ENCODE results near the gene MEGF10. TPM values are rescaled to one million over a fixed set of nuclear protein-coding genes. Genes with fewer than 3 reads are reported as not detected.

MEGF10 gene
- total and polyA plus RNA-seq, 10 of the 15 experiments (the other 5 are each of a cell fraction or from before 2014, with no cell fraction given): 0.03 to 0.21 (median 0.05) TPM; not detected in 5

DNA sequence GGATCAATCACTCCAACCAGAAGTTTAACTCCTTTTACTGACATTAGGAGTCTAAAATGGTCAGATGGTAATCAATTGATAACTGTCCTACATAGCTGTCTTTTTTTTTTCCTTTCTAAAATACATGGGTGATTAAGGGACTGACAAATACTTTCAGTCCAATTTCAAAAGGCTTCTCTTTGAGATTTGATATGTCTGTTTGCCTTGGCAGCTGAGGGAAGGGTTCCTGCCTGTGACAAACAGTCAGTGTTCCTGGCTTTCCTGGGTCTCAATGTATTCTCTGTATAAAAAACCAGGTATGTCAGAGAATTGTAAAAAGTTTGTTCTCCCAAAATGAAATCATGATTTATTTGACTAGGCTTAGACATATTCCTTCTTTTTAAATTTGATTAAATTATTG lies 84.5 kb downstream of the MEGF10 start:
- in situ Hi-C loops (cut with MboI) (no loop called here), intact Hi-C loops (cut with micrococcal nuclease; ENCODE audit: unreplicated experiment) (no loop called here)
- Histone ChIP-seq H3K27me3 (replicated peaks in 1 of 2; ENCODE audit: control insufficient read depth in 2 of 2, insufficient read depth in 2 of 2, low read length in 1 of 2) (no peaks in the 10 kb centered on the region), H3K9ac (ENCODE audit: control insufficient read depth, insufficient read depth, low read length) (no peak overlapping the region), H3K27ac (ENCODE audit: control insufficient read depth, insufficient read depth) (no peak overlapping the region), H3K36me3 (ENCODE audit: control insufficient read depth in 2 of 2, insufficient read depth in 2 of 2, low read length in 1 of 2) (no peaks in the 10 kb centered on the region), H3K4me1 (ENCODE audit: control insufficient read depth, insufficient read depth, low read length) (no peaks in the 10 kb centered on the region), H3K9me3 (replicated peaks; ENCODE audit: control insufficient read depth, insufficient read depth, low read length) (no peaks in the 10 kb centered on the region), H3K4me2 (ENCODE audit: control insufficient read depth, insufficient read depth) (no peak overlapping the region), H3K4me3 (no peak overlapping the region), H4K20me1 (ENCODE audit: control insufficient read depth, insufficient read depth) (no peaks in the 10 kb centered on the region), H3K79me2 (ENCODE audit: control insufficient read depth, insufficient read depth, low read length) (no peaks in the 10 kb centered on the region), H2AFZ (ENCODE audit: control insufficient read depth, low read depth, low read length) (no peak overlapping the region)
- ChIA-PET POLR2A (no interaction called here), SMC1A (ENCODE audit: uncharacterized antibody, unreplicated experiment) (no interaction called here), CTCF (interaction anchor here (1.0 kb wide), 1 partner anchor 14 kb away, joined by 4 read pairs; no protein-coding TSS in a partner anchor), RAD21 (ENCODE audit: unreplicated experiment) (interaction anchor here (0.6 kb wide), 1 partner anchor 16 kb away, joined by 3 read pairs; no protein-coding TSS in a partner anchor)
- TF ChIP-seq PBX3 (IDR thresholded peaks at IDR 0.05; ENCODE audit: insufficient replicate concordance, low read depth, low read length) (no peak), YBX1 (IDR thresholded peaks at IDR 0.05) (no peak), ESRRA (IDR thresholded peaks at IDR 0.05; ENCODE audit: low read length) (no peak), PAX5 (IDR thresholded peaks at IDR 0.05; ENCODE audit: borderline replicate concordance, low read depth, low read length) (no peak), NBN (IDR thresholded peaks at IDR 0.05) (no peak), CHD1 (IDR thresholded peaks at IDR 0.05; ENCODE audit: low read depth, low read length) (no peak), E2F4 (IDR thresholded peaks at IDR 0.05; ENCODE audit: low read depth, low read length) (no peak)
- TF ChIP-seq, protein P1, sequence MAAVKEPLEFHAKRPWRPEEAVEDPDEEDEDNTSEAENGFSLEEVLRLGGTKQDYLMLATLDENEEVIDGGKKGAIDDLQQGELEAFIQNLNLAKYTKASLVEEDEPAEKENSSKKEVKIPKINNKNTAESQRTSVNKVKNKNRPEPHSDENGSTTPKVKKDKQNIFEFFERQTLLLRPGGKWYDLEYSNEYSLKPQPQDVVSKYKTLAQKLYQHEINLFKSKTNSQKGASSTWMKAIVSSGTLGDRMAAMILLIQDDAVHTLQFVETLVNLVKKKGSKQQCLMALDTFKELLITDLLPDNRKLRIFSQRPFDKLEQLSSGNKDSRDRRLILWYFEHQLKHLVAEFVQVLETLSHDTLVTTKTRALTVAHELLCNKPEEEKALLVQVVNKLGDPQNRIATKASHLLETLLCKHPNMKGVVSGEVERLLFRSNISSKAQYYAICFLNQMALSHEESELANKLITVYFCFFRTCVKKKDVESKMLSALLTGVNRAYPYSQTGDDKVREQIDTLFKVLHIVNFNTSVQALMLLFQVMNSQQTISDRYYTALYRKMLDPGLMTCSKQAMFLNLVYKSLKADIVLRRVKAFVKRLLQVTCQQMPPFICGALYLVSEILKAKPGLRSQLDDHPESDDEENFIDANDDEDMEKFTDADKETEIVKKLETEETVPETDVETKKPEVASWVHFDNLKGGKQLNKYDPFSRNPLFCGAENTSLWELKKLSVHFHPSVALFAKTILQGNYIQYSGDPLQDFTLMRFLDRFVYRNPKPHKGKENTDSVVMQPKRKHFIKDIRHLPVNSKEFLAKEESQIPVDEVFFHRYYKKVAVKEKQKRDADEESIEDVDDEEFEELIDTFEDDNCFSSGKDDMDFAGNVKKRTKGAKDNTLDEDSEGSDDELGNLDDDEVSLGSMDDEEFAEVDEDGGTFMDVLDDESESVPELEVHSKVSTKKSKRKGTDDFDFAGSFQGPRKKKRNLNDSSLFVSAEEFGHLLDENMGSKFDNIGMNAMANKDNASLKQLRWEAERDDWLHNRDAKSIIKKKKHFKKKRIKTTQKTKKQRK (IDR thresholded peaks at IDR 0.05; ENCODE audit: low read depth, low read length): no peak
- DNase-seq (ENCODE audit: low read depth, low spot score) (no peak), FAIRE-seq (no peak), ATAC-seq (no peak)
- no TSS peak for BruUV-seq (replicated peaks)
